ENCODE measurements around the gene NCEH1. TPM values are rescaled to one million over a fixed set of nuclear protein-coding genes. Genes with fewer than 3 reads are reported as not detected.

NCEH1 gene
- total and polyA plus RNA-seq, 9 of the 15 experiments (the other 6 are each of a cell fraction or from before 2014, with no cell fraction given), result 1.3 to 5.0 (median 2.8) TPM

- no peak for TF ChIP-seq RBM22 (IDR thresholded peaks at IDR 0.05; ENCODE audit: low read depth, low read length, poor library complexity, severe bottlenecking)
- peak in 1 of 2 experiments; percentile 65 for TF ChIP-seq AFF1 (IDR thresholded peaks at IDR 0.05; ENCODE audit: low read depth in 1 of 2, partially characterized antibody in 2 of 2)
- TF ChIP-seq TRIM28 (IDR thresholded peaks at IDR 0.05), result no peak
- TF ChIP-seq PHB2 (IDR thresholded peaks at IDR 0.05; ENCODE audit: low read depth), result 0 out of 2 replicates have a peak, but pooled peaks have one; percentile 27
- TF ChIP-seq GATA2 (CRISPR knock-in tag; IDR thresholded peaks at IDR 0.05), result no peak
- peak; percentile 97 for TF ChIP-seq EP400 (IDR thresholded peaks at IDR 0.05)
- peak; percentile 85 for TF ChIP-seq ELF1 (tag; IDR thresholded peaks at IDR 0.05)
- TF ChIP-seq CHD7 (IDR thresholded peaks at IDR 0.05; ENCODE audit: low read depth, low read length), result no peak
- no peak for TF ChIP-seq NFE2 (IDR thresholded peaks at IDR 0.05; ENCODE audit: low read depth)
- TF ChIP-seq POU5F1 (IDR thresholded peaks at IDR 0.05; ENCODE audit: borderline replicate concordance, low read depth, low read length, partially characterized antibody), result no peak
These were observed 39.7 kb upstream of the NCEH1 start, which contains the start of gene ECT2 (continued) for GRCh38 chr3:172750368-172751174.
